Dedifferentiated amniotic fluid mesenchymal stem cell (primary cell): ENCODE data around the gene ARAP2.

Source experiments
- DNase-seq: peaks from one replicate; pipeline ENCODE4 v3.0.0-alpha.2; 2016; ENCODE audit errors: extremely low spot score

Gene ARAP2

DNA sequence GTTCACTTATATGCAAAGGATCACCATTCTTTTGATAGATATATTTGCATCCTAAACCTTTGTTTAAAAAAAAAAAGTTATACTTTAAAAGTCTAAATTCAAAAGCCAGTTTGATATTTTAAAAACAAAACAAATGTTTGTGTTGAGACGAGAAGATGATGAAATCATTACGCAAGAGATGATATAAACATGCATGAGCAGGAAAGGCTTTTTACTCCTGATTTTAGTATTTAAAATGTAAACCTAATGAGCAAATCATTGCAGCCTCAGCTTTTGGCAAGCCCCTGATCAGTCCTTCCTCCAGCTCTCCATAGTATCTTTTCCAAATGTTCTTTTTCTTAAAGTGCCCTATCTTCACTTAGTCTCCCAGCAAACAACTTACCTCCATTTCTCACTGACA is 115.6 kb downstream of the ARAP2 start:
- no peak for DNase-seq

DNA sequence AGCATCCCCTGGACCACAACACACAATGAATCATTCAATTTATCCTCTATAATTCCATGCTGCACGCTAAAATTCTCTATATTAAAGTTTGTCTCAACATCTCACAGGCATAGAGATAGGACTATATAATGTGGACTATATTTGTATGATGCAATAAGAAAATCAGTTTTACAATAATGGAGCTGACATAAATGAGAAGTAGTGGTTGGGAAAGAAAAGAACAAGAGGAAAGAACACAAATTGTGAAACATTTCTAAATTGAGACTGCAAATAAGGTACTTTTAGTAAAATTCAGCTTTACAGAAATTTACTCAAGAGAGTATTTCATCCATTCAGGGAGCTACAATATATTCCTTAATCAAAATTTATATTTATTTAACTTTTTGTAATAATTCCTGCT is 120.4 kb downstream of the ARAP2 start:
- no peak for DNase-seq

DNA sequence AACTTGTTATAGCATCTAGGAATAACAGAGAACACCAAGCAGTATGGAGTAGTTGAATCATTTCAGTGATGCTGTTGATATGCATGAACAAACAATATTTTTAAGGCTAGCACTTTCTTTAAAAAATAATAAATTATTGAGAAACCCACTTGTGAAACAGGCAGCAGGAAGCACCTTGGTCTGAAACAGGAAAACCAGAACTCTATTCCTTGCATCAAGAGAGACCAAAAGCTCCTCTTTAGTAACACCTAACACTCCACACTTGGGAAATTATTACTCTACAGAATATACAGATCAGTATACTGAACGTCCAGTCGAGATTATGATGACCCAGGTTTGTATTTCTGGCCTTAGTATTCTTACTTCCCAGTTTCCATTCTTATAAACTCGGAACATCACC is 129.0 kb downstream of the ARAP2 start:
- DNase-seq, result no peak

DNA sequence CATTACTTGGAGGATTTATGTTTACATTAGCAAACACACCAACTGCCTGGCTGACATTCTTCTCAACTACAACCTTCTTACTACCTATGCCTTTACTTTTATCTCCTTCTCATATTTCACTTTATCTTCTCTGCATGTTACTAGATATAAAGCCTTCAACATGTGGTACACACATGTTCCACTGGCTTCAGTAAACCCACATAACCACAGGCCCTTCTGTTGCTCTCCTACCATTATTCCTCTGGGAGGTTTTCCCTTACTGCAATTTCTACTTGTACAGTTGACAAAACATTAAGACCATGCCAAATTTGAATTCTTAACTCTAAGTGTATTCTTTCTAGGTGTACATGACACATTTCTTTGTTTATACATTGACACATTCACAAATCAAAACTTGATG is 133.1 kb downstream of the ARAP2 start:
- DNase-seq, result no peak

DNA sequence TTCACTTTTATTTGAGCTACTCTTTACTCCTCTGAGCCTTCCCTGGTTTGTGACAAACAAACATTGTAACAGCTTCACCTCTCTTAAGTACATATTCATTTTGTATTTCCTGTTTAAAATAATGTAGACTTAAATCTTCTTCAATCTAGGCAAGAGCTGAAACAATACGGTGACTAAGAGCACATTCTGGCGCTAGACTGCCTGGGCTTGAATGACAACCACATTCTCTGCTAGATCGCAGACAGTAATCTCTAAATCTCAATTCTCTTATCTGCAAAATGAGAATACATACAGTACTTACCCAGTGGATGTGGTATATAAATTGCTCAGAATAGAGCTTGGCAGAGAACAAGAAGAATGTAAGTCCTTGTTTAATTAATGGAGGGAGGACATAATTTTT is 144.8 kb downstream of the ARAP2 start:
- no peak for DNase-seq

DNA sequence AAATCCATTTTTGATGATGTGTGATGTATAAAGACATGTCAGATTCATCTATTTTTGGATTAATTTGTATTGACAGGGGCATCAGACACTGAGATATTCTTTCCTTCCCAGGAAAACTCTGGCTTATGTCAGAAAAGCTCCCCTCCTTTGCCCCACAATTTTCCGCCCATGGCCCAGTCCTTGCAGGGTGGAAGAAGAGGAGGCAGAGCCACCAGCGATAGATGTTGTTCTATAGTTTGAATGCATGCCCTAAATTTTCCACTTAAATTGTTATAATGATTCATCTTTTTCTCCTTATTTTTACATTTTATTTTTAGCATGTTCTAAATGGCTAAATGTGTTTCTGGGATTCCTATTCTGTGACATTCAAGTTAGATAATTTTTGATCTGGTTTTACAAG is 149.3 kb downstream of the ARAP2 start:
- DNase-seq, result no peak

DNA sequence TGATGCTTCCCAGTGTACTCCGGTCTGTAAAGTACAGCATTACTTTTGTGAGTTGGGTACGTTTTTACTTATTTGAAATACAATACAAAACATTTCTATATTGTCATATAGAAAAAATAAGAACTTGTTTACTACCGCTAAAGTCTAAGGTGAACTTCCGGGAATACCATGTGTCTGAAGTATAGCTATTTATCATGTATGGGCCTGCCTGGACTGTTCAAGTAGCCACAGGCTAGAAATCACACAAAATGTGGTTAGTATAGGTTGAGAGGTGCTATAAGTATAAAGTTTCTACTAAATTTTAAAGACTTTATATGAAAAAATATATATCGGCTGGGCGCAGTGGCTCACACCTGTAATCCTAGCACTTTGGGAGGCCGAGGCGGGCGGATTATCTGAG is 152.3 kb downstream of the ARAP2 start:
- no peak for DNase-seq

DNA sequence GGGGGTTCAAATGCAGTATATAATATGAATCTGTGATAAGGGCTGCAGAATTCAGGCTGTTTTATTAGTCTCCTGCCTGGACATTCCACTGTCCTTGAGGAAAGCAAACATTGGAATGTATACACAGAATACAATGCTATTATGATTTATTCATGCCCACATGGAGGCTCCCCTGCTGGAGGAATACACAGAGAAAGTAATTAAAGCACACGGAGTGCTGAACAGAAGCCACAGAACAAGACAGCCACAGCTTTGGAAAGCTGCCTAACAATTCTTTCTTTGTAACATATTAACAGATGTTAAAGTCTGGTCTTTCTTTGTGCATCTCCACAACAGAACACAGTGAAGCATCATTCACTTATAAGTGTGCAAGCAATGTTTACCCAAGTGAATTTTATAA is 155.8 kb downstream of the ARAP2 start:
- DNase-seq, result no peak

DNA sequence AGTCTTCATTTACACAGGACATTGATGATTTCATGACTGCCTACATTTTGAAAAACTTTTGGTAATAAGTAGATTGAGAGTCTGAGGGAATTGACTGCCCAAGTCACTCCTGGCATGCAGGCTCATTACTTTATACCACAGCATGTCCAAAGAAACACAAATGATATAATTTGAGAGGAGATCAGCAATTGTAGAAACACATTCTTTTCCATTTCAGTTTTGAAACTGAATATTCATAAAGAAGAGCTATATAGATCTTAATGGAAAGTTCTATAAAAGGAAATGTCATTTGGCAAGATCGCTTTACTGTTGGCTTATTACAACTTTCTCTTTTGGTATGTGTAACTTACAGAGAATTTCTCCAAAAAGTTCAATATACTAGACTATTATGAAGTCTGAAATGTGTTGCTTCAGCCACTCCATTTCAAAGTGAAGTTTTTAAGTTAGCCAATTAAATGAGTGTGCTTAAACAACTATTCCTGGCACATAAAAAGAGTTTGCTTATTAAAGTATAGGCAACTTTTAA is 158.0 kb downstream of the ARAP2 start:
- DNase-seq, result no peak

DNA sequence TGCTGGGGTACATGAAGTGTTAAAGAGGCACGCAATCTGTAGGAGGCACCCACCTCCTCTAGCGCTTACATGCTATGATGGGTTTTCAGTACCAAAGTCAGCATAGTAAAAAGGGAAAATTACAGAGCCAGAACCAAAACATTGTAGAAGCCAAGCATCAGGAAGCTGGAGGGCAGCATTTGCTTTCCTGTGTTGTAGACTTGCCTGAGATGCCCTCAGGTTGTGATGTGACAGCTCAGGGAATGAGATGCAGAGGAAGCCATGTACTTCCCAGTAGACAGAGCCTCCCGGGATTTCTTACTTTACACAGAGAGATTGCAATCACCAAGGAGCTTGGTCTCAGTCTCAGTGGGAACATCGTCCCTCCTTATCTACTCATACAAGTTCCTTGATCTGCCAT is 161.5 kb downstream of the ARAP2 start:
- no peak for DNase-seq

DNA sequence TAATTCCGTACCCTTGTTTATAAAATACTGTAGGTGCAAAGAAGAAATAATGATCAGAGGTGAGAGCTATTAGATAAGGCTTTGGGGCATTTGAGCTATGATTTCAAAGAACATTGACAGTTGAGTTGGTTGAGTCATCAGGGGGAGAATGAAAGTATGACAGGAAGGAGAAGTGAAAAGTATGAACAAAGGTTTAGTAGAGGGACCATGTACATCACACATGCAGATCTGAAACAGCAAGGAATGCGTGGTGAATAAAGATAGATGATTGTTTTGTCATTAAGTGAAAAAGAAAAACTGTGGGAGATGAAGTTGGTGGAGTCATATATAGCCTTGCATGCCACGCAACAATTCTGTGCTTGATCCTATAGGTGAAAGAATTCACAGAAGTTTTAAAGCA is 163.1 kb downstream of the ARAP2 start:
- no peak for DNase-seq

DNA sequence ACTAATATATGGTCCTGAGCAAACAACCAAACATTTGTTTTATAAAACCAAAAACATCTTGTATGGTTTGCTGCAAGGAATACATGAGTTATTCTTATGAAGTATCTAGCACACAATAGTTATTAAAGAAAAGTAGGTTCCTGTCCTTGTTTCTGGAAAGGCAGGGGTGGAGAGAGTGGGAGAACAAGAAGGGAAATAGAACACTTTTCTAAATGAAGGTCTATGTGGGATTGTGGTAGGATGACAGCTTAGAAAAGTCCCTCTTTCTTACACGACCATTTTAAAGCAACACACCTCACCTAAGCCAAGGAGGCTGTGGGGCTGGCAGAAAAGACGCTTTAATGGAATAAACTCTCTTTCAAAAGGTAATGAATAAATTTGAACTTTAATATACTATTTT is 164.6 kb downstream of the ARAP2 start:
- no peak for DNase-seq

DNA sequence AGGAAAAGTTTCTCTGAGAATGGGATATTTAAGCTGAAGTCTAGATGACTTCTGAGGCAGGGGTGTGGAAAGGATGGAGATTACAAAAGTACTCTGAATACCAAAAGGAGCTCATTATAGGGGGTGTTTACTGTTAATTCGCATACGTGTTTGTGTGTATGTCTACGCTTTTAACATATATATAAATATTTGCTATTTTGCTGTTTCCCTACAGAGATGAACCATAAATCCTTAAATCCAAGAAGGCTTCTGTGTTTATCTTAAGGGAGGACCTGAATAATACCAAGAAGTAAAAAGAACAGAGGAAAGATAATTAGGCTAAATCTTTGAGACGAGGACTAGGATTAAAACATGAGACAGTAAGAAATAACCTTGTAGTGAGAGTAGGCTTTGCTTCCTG is 166.0 kb downstream of the ARAP2 start:
- no peak for DNase-seq

DNA sequence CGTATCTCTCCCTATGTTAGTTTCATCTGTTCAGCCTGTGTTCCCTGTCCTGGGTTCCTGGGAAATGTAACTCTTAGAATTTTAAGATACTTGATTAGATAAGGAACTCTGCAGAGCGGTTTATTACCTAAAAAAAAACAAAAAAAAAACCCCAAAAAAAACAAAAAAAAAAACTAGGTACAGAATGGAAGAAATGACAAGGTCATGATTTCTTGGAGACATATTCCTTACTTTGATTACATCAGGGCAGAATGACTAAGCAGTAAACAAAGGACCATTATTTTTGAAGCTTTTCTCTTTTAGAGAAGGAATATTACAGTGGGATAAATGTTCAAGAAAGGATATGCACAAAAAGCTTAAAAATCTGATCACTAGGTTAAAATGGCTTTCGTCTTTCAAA is 171.8 kb downstream of the ARAP2 start:
- DNase-seq, result no peak

DNA sequence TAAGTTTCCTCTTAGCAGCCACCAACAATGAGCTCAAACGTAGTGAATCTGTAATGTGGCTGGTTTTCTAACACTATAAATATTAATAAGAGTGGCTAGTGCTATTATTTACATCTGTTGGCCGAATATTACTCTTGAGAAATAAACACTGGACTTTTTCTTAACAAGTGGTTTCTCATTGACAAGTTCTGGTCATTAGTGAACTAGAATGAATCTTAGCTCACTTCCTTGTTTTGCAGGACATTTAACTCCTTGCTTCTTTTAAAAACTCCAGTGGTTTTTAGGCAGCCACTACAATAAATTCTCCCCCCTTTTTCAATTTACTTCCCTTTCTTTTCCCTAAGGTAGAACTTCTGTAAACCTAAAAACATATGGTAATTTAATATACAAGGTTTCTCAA is 177.2 kb downstream of the ARAP2 start:
- DNase-seq, result no peak

DNA sequence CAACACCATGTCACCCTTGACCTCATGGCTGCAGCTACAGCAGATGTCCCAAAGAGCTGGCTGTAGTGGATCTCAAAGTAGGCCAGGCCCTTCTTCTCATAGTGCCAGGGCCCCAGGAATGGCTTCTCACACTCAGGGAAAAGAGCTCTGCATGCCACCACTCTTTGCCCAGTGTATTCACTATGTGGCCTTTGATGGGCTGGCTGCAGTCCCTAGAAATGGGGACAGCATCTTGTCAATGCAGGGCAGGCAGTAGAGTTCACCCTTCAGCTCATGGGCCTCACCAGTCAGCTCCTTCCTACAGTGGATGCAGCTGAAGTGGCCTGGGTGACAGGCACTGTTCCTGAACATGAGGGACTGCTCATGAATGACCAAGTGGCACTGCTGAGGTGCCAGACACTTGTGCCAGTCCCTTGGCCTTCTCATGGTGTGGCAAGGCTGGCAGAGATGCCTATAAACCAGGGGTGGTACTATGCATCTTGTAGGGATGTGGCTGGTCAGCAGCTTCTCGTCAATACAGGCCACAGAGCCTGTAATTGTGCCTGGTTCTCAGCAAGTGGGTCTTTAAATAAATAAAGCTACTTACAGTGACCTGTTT is 178.9 kb downstream of the ARAP2 start:
- no peak for DNase-seq

DNA sequence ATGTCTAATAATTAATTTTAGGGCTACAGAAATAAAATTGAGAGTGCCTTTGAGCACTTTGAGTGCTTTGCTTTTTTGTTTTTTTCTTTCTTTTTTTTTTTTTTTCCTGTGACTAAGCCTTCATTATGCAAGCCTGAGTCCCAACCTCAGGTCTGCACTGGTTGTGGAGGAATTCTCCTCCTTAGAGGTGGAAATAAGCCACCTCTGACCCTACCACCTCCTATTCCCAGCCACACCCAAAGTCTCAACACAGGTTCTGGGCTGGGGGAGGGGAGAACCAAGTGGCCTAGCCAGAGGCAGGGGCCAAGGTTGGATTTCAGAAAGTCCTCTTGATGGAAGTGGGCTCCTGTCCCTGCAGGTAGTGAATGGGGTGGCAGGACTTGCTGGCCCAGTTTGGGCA is 180.2 kb downstream of the ARAP2 start:
- DNase-seq, result no peak

DNA sequence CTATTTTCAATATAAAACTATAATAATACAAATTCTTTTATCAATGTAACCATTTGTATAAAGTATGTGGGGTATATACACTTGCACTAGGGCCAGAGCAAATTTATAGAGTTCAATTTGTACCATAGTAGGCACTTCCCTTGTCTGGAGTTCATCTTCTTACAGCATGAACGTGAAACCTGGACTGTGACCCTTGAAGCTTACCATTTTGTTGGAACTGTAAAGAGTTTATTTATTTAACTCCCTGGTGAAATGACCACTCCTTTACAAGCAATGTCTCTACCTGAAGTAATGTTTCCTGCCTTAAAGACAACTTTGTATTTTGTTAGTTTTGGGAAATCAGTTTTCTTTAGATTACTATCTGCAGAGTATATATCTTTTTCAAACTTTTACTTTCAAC is 188.2 kb downstream of the ARAP2 start:
- DNase-seq, result no peak

DNA sequence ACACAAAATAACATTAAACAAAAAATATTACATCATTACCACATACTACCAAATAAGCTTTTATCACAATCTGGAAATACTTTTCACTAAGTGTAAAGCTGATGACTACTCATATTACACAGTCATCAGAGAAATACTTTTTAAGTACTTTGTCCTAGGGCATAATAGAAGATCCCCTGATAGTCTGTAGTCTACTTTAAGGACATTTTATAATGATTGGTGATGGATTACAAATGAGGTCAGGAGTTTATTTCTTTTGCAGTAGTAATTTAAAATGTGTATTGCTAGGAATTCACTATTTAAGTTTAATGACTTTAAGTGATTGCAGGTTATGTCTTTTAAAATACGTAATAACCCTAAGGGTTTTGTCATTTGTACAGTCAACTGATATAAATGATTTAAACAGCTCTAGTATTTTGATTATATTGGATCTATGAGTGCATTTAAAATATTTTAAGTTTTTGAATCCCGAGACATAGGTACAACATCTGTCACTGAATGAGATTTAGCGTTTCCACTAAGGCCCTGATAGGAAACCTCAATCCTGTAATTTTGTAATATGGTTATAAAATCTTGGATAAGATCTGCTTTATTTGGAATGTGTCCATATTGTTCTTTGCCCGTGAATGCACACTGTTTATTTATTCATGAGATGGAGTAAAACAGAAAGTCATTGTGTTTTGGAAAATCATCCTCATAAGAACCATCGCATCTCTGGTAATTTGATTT is 189.5 kb downstream of the ARAP2 start:
- DNase-seq, result no peak

DNA sequence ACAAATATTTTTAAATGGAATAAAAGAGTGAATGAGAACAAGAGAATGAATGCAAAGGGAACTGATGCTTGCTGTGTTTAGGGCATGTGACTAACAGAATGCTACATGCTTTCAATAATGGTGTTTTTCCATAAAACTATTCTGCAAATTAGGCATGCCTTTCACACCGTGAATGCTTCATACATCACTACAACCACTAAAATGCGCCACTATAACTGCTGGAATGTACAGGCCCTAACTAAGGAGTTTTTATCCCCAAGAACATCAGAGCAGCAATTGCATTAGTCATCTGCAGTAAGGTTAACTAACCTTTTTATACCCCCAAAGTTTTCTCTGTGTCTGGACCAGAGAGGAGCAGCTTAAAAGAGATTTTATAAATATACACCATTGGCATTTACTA is 190.4 kb downstream of the ARAP2 start:
- DNase-seq, result no peak

DNA sequence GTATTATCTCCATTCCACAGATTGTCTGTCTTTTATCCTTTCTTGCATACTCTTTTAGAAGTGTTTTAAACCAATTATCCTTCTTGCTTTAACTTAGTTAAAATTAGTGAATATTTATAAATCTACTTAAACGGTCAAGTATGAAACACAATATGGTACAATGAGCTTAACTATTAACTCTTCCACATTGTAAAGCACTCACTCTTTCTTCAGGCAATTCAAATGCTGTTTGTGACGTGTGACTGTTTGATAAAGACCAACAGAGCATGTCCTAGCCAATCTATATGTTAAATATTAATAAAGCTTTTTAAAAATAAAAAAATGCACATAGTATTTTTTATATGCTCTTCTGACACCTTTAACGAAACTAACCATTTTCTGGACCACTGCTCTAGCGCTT is 192.7 kb downstream of the ARAP2 start:
- no peak for DNase-seq

DNA sequence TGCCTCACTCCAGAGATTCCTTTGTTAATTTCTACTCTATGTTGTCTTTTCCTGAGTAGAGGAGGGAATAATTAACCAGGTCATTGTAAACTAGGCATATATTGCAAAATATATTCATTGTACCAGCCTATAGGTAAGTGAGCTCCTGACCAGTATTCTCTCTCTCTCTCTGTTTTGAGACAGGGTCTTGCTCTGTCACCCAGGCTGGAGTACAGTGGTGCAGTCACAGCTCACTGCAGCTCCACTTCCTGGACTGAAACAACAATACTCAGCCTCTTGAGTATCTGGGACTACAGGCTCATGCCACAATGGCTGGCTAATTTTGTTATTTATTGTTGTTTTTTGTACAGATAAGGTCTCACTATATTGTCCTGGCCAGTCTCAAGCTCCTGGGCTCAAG is 198.3 kb downstream of the ARAP2 start:
- no peak for DNase-seq

DNA sequence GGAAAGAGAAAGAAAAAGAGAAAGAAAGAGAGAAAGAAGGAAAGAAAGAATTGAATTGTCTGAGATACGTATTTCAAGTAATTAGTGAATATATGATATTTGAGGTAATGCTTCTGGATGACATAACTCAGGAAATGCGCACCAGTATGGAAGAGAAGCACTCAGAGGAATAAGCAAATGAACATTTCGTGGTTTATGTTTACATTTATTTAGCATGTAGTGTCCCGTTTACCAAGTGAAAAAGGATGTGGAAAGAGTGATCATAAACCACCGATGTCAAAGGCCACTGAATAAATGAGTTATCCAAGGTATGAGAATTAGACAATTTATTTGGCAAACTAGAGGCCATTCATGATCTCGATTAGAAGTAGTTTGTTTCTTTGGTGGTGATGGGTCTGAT is 200.4 kb downstream of the ARAP2 start:
- no peak for DNase-seq

DNA sequence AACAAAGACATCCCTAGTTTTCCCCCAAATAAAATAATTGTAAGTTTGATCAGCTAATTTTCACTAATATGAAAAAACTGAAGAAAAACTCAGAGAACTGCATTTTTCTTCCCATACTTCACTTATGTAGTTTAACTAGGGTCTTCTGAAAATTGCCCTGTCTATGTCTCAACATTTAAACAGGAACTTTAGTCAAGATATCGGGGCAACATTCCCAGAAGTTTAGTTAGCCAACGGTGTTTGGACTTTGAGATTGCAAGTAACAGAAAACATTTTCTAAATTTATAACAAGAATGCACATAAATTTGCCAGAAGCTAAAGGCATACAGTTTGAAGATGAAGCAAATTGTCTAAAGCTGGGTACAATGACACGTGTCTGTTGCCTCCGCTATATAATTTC is 201.1 kb downstream of the ARAP2 start:
- no peak for DNase-seq
